ACC112 (cell line): ENCODE data around the gene LTBR.
"Not testable (repeated sequence)": the region's sequence is repeated elsewhere in the genome, so short reads cannot be mapped to it uniquely, and the experiment has no call there.

Experiments
- H2AFZ ChIP-seq: fragments of 200-600 bp; sonication (generic); one replicate; pipeline ENCODE4 v1.6.0; 2017; ENCODE audit warnings: antibody characterized with exemption, low read length; ENCODE audit not compliant: unreplicated experiment
- H3K27ac ChIP-seq: fragments of 200-600 bp; sonication (generic); 2 replicates; pipeline ENCODE4 v1.5.1; 2014; ENCODE audit warnings: low read depth, mild to moderate bottlenecking, antibody characterized with exemption, low read length, moderate library complexity
- H3K27me3 ChIP-seq: fragments of 200-600 bp; sonication (generic); 2 replicates; pipeline ENCODE4 v1.6.1; 2014; ENCODE audit warnings: mild to moderate bottlenecking, antibody characterized with exemption, low read length, moderate library complexity, mixed read lengths; ENCODE audit not compliant: insufficient read depth
- H3K36me3 ChIP-seq: fragments of 200-600 bp; sonication (generic); 2 replicates; pipeline ENCODE4 v1.6.1; 2016; ENCODE audit warnings: mild to moderate bottlenecking, antibody characterized with exemption, low read length, moderate library complexity, mixed read lengths; ENCODE audit not compliant: insufficient read depth
- H3K4me1 ChIP-seq: fragments of 200-600 bp; sonication (generic); one replicate; pipeline ENCODE4 v1.6.1; 2016; ENCODE audit warnings: low read length, mixed read lengths; ENCODE audit not compliant: insufficient read depth, unreplicated experiment, control insufficient read depth
- H3K4me3 ChIP-seq: fragments of 200-600 bp; sonication (generic); 2 replicates; pipeline ENCODE4 v1.5.1; 2014; ENCODE audit warnings: mild to moderate bottlenecking, low read depth, low read length
- H3K79me2 ChIP-seq: fragments of 200-600 bp; sonication (generic); one replicate; pipeline ENCODE4 v1.6.0; 2016; ENCODE audit warnings: low read length; ENCODE audit not compliant: control insufficient read depth, unreplicated experiment, insufficient read depth

Gene LTBR

DNA sequence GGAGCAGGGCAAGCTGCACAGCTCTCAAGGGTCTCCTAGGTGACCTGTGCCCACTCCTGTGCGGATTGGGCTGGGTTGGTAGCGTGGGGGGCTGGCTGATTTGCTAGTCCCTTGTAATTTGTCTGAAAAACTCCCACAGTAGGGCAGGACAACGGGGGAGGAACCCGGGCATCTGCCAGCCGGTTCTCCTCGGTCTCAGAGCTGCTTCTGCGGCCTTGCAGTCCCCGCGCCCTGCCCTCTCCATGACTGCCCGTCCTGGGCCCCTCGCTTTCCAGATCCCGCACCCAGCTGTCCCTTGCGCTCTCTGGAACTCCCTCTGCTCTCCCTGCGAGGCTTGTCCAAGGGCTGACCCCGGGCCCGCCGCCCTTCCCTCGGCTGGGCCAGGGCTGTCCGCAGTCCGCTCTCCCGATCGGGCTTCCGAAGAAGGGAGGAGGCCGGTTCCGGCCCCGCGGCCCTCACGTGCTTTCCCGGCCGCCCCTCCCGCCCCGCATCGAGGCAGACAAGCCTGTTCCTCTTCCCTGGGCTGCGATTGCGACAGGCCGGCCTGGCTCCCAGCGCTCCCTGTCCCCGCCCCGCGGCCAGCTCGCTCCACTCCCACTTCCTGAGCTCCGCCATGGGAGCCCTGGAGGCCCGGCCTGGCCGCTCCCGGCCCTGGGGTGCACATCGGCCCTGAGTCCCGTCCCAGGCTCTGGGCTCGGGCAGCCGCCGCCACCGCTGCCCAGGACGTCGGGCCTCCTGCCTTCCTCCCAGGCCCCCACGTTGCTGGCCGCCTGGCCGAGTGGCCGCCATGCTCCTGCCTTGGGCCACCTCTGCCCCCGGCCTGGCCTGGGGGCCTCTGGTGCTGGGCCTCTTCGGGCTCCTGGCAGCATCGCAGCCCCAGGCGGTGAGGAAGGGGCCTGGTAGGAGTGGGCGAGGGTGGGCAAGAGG, at the start of gene LTBR:
Gene LTBR, plus strand, starts transcription at position 591 of the 927 bp plus-strand sequence. Its CDS starts 197 bp downstream, at position 788.
- H3K27ac ChIP-seq = peak within 1 kb of the TSS; percentile 77
- peak within 1 kb of the TSS; percentile 81 for H3K4me3 ChIP-seq
- peaks cover 45% of the 10 kb centered on the region for H3K79me2 ChIP-seq

GRCh38 chr12:6334359-6334758, 49.6 kb upstream of the LTBR start:
- peak overlapping the region; percentile 72; the same call in 1 of the 2 replicates for H3K4me3 ChIP-seq
- peak overlapping the region; percentile 99 for H3K27ac ChIP-seq
- peaks cover 37% of the 10 kb centered on the region for H3K36me3 ChIP-seq
- H2AFZ ChIP-seq = no peak overlapping the region
- H3K27me3 ChIP-seq = no peaks in the 10 kb centered on the region
- H3K4me1 ChIP-seq = peaks cover 79% of the 10 kb centered on the region
- peaks cover 82% of the 10 kb centered on the region for H3K79me2 ChIP-seq

More for the DNA sequence above, at the start of gene LTBR:
- H2AFZ ChIP-seq = peak within 1 kb of the TSS; percentile 63
- peaks cover 25% of the 10 kb centered on the region for H3K4me1 ChIP-seq
- H3K36me3 ChIP-seq = peaks cover 12% of the 10 kb centered on the region
- H3K27me3 ChIP-seq = no peaks in the 10 kb centered on the region

- Histone ChIP-seq H3K27ac (peak overlapping the region; percentile 99), H3K79me2 (peaks cover 83% of the 10 kb centered on the region), H3K4me3 (peak overlapping the region; percentile 72)
Measured at GRCh38 chr12:6334940-6335450, 49.0 kb upstream of the LTBR start.

GRCh38 chr12:6335451-6336078, 48.4 kb upstream of the LTBR start:
- Histone ChIP-seq H3K27me3 (no peaks in the 10 kb centered on the region), H3K4me1 (peaks cover 82% of the 10 kb centered on the region), H3K36me3 (peaks cover 28% of the 10 kb centered on the region), H3K4me3 (peak overlapping the region; percentile 72), H2AFZ (no peak overlapping the region), H3K27ac (peak overlapping the region; percentile 99), H3K79me2 (peaks cover 83% of the 10 kb centered on the region)

More at GRCh38 chr12:6334940-6335450, 49.0 kb upstream of the LTBR start:
- H3K4me1 ChIP-seq = peaks cover 82% of the 10 kb centered on the region
- no peak overlapping the region for H2AFZ ChIP-seq
- no peaks in the 10 kb centered on the region for H3K27me3 ChIP-seq
- H3K36me3 ChIP-seq = peaks cover 34% of the 10 kb centered on the region

DNA sequence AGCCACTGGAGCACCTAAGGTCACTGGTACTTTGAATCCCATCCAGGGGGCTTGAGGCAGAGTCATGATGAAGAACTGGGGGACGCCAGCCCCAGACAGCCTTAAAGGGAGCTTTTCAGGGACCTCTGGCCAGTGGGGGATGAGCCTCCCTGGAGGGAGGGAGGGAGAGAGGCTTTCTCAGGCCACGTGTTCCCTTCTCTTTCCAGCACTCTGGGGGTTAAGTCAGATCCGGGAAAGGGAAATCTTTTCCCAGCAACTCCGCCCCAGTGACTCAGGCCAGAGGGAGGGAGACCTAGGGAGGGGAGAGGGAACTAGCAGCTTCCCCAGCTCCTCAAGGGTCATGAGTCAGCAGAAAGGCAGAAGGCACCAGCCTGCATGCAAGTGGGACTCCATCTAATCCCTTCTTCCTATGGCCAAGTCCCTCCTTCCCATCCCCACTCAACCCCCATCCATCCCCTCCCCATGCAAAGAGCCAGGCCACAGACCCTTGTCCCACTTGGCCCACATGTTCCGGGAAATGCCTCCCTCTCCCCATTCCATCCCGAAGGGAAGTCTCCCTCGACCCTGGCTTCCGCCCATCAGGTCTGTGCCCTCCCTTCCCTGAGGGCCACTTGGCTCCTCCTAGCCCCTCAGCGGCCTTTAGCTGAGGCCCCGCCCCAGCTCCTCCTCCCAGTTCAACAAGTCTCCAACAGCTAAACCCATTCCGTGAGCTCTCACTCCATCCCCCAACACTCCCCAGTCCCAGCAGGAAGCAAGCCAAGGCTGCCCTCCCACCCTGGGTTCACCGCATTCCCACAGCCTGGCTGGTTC, 47.7 kb upstream of the LTBR start:
- Histone ChIP-seq H3K4me1 (peaks cover 77% of the 10 kb centered on the region), H3K36me3 (peaks cover 21% of the 10 kb centered on the region), H3K27ac (peak overlapping the region; percentile 99), H3K79me2 (peaks cover 83% of the 10 kb centered on the region), H3K27me3 (no peaks in the 10 kb centered on the region), H2AFZ (no peak overlapping the region), H3K4me3 (peak overlapping the region; percentile 87)

DNA sequence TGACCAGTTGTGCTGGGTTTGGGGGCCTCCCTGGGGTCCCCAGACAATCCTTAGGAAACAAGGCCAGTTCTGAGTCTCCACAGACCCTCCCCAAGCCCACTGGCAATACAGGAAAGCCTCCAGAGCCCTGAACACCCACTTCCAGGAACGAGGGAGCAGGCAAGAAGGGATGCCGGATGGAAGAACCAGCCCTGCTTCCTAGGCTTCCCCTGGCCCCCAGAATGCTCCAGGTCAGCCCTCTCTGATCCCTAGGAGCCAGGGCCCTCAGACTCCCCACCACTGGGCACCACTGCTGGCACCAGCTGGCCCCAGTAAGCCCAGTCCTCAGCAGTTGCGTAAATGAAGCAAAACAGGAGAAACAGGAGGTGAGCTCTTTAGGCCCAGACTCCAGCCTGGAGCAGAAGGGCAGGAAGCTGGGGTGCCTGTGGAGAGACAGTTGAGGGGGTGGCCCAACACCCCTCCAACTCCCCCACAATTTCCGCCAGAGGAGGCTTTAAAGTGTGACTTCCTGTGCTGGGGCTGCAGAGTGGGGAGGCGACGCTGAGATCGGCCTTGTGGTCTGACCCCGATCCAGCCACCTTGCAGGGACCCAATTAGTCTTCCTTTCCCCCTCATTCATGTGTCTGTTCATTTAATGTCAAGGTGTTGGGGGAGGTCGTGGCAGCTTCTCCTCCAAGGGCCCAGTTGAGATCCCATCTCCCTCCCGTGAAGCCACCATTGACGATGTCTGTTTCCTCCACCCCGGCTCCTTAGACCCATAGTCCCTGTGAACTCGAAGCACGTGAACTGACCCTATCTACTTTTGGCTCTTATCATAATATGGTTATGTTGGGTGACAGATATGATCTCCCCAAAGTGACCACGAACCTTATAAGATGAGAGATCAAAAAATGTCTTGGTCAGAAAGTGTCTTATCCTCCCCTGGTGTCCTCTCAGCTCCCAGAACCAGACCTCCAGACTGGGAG, 46.8 kb upstream of the LTBR start:
- H3K4me1 ChIP-seq = peaks cover 71% of the 10 kb centered on the region
- peak overlapping the region; percentile 87 for H3K4me3 ChIP-seq
- peaks cover 88% of the 10 kb centered on the region for H3K79me2 ChIP-seq
- no peak overlapping the region for H2AFZ ChIP-seq
- peak overlapping the region; percentile 99 for H3K27ac ChIP-seq
- peaks cover 16% of the 10 kb centered on the region for H3K36me3 ChIP-seq
- no peaks in the 10 kb centered on the region for H3K27me3 ChIP-seq

DNA sequence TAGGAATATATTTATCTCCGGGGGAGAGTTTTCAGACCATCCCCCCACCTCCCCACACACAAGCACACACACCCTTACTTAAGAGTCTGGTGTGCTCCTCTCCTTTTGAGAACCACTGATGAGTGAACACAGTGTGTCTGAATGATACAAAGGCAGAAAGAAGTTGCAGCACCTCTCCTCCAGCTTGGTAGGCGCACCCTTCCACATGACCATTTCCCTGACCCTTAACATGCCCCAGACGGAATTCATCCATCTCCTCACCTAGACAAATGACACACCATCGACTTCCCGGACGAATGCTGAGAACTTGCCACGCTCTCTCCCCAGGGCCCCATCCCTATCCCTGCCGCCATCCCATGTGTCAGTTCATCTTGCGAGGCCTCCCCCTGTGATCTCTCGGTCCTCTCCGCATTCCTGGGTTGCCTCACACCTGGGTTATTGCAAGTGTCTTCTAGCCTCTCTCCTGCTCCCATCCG, 46.0 kb upstream of the LTBR start:
- H3K27ac ChIP-seq = peak overlapping the region; percentile 99
- H2AFZ ChIP-seq = no peak overlapping the region
- peak overlapping the region; percentile 87 for H3K4me3 ChIP-seq
- peaks cover 87% of the 10 kb centered on the region for H3K79me2 ChIP-seq
- peaks cover 71% of the 10 kb centered on the region for H3K4me1 ChIP-seq
- H3K27me3 ChIP-seq = no peaks in the 10 kb centered on the region
- H3K36me3 ChIP-seq = peaks cover 12% of the 10 kb centered on the region

DNA sequence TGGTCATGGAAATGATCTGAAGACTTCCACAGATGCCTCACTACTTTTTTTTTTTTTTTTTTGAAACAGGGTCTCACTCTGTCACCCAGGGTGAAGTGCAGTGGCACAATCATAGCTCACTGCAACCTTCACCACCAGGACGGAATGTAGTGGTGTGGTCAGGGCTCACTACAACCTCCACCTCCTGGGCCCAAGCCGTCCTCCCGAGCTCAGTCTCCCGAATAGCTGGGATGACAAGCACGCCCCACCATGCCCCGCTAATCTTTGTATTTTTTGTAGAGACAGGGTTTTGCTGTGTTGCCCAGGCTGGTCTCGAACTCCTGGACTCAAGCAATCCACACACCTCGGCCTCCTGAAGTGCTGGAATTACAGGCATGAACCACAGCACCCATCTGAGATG, 45.4 kb upstream of the LTBR start:
- Histone ChIP-seq H3K4me1 (peaks cover 71% of the 10 kb centered on the region), H3K4me3 (peak overlapping the region; percentile 87), H3K27ac (peak overlapping the region; percentile 99), H3K79me2 (peaks cover 82% of the 10 kb centered on the region)
- H3K27me3 ChIP-seq, H3K36me3 ChIP-seq, H2AFZ ChIP-seq: not testable (repeated sequence)

- peak overlapping the region; percentile 99 for H3K27ac ChIP-seq
- H3K4me1 ChIP-seq = peaks cover 69% of the 10 kb centered on the region
- peaks cover 78% of the 10 kb centered on the region for H3K79me2 ChIP-seq
- peak overlapping the region; percentile 87 for H3K4me3 ChIP-seq
- no peak overlapping the region for H2AFZ ChIP-seq
- peaks cover 10% of the 10 kb centered on the region for H3K36me3 ChIP-seq
- no peaks in the 10 kb centered on the region for H3K27me3 ChIP-seq
Measured at GRCh38 chr12:6338955-6339354, 45.0 kb upstream of the LTBR start.
